Measurements from ENCODE around the gene EFHB.
A peak's percentile ranks its signal among the peaks of the same experiment; 100 is the strongest.
"Not testable (repeated sequence)": the region's sequence is repeated elsewhere in the genome, so short reads cannot be mapped to it uniquely, and the experiment has no call there.

The EFHB gene

DNA sequence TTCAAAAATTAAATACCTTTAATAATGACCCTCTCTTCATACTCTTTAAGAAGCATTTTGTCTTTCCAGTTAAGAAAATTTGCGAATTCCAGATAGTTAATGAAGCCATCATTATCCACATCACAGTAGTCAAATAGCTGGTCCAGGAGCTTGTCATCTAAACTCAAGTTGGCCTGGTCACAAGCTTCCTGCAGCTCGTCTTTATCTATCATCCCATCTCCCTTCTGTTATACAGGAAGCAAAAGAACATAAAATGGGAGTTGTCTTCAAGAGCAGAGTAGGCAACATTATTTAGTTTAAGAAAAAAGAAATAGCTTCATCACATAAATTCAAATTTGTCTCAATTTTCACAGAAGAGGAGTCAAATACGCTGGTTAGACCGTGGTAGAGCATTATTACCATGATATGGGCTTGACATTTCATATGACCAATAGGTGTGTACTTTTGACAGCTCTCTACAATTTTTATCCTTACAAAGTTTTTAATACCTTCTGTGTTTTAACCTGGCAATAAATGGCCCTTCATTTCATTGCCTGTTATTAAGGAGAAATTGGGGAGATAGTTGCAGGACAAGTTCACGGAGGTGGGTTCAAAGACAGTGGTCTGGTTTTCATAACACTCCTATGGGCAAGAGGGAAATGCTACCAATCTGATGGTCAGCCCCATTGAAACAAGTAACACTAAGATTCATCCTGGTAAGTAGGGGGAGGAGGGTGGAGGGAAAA lies 45.4 kb downstream of the EFHB start:
- peak overlapping the region; percentile 17 for H3K4me3 ChIP-seq (replicated peaks; ENCODE audit: low read depth, low read length)
- no peak for DNase-seq (ENCODE audit: extremely low read depth, low read depth)

DNA sequence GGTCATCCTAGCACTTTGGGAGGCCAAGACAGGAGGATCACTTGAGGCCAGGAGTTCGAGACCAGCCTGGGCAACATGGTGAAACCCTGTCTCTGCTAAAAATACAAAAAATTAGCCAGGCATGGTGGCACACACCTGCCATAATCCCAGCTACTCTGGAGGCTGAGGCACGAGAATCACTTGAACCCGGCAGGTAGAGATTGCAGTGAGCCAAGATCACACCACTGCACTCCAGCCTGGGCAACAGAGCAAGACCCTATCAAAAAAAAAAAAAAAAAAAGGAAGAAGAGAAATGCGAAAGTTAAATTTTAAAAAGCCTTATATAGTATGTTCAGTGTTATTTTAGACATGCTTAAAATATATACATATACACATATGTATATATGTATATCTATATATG lies 46.9 kb downstream of the EFHB start:
- not testable (repeated sequence) for DNase-seq (ENCODE audit: extremely low read depth, low read depth); H3K4me3 ChIP-seq (replicated peaks; ENCODE audit: low read depth, low read length)

More for the DNA sequence above, 45.4 kb downstream of the EFHB start:
- TF ChIP-seq, protein P1, sequence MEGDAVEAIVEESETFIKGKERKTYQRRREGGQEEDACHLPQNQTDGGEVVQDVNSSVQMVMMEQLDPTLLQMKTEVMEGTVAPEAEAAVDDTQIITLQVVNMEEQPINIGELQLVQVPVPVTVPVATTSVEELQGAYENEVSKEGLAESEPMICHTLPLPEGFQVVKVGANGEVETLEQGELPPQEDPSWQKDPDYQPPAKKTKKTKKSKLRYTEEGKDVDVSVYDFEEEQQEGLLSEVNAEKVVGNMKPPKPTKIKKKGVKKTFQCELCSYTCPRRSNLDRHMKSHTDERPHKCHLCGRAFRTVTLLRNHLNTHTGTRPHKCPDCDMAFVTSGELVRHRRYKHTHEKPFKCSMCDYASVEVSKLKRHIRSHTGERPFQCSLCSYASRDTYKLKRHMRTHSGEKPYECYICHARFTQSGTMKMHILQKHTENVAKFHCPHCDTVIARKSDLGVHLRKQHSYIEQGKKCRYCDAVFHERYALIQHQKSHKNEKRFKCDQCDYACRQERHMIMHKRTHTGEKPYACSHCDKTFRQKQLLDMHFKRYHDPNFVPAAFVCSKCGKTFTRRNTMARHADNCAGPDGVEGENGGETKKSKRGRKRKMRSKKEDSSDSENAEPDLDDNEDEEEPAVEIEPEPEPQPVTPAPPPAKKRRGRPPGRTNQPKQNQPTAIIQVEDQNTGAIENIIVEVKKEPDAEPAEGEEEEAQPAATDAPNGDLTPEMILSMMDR (IDR thresholded peaks at IDR 0.05; ENCODE audit: low read depth, low read length, missing control alignments): no peak

DNA sequence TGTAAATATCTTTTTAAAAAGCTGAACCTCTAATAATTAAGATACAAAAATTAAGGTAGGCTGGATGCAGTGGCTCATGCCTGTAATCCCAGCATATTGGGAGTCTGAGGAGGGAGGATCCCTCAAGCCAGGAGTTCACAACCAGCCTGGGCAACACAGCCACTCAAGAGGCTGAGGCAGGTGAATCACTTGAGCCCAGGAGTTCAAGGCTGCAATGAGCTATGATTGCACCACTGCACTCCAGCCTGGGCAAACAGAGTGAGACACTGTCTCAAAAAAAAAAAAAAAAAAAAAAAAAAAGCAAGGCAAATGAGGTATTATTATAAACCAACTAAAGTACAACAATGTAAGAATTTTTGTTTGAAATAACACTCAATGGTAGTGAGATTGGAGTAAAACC lies 47.6 kb downstream of the EFHB start:
- no peak overlapping the region for H3K4me3 ChIP-seq (replicated peaks; ENCODE audit: low read depth, low read length)
- TF ChIP-seq, protein P1 (IDR thresholded peaks at IDR 0.05; ENCODE audit: low read depth, low read length, missing control alignments): no peak
- DNase-seq (ENCODE audit: extremely low read depth, low read depth): no peak

DNA sequence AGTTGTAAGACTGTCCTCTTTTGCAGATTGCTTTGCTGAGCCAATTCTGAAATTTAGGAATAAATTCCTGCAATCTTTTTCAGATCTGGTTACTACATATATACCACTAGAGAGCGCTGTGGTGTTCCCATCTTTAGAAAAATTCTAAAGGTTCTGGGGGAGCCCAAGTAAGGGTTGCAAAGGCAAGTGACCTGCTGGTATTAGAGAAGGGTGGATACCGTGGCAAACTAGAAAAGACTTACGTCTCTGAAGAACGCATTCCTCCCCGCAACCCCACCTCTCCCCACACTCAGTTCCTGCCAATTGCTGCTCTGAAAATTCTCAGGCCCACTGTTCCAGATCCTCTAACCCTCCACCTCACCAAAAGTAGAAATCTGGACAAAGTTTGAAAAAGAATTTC lies 48.5 kb downstream of the EFHB start:
- TF ChIP-seq, protein P1 (IDR thresholded peaks at IDR 0.05; ENCODE audit: low read depth, low read length, missing control alignments): peak; percentile 53
- no peak for DNase-seq (ENCODE audit: extremely low read depth, low read depth)
- no peak overlapping the region for H3K4me3 ChIP-seq (replicated peaks; ENCODE audit: low read depth, low read length)

DNA sequence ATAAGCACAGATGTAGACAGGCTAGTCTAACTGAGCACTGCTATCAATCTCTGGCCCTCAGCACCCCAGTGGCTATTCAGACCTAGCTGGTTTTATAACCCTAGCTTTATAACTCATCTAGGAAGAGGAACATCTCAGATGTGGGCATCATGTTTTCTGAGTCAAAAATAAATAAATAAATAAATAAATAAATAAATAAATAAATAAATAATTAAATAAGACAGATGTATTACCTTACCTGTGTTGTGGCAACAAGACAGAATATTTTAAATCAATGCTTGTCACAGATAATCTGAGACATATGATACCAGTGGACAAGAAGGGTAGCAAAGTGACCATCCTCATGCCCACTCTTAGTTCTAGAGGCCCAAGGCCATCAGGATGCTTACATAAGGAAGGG lies 52.2 kb downstream of the EFHB start:
- TF ChIP-seq, protein P1 (IDR thresholded peaks at IDR 0.05; ENCODE audit: low read depth, low read length, missing control alignments): no peak
- H3K4me3 ChIP-seq (replicated peaks; ENCODE audit: low read depth, low read length): no peak overlapping the region
- no peak for DNase-seq (ENCODE audit: extremely low read depth, low read depth)

DNA sequence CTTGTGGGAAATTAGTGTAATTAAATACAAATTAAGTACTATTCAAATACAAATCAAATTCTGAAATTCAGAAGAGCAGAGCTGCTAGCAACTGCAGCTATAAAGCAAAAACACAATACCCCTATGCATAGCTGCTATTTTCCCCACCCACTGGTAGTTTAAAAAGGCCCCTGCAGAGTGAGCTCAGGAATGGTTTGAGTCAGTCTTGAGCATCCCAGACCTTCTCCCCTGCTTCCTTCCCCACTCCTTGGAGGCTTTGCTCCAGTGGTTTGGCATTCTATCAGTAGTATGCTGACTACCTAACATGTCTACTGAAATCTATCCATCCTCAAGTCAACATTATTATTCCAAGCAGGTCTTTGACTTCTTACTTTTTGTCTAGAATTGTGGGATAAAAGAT lies 53.0 kb downstream of the EFHB start:
- H3K4me3 ChIP-seq (replicated peaks; ENCODE audit: low read depth, low read length): no peak overlapping the region

DNA sequence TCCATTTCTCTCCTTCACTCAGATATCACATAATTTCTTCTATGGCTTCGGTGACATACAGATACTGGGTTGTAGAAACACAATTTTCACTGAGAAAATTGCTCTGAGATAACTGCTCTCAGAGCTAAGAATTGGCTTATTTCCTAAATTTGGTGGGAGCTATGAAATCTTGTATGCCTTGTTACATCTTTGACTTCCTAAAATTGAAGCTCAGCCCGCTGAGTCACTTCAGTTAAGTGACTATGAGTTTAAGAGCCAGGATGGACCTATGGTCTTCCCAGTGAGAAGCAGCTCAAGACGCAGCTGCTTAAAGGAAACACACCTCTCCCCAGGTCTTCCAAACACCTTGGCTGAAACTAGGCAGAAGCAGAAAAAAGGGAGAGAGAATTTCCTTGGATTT lies 56.4 kb downstream of the EFHB start:
- TF ChIP-seq, protein P1 (IDR thresholded peaks at IDR 0.05; ENCODE audit: low read depth, low read length, missing control alignments): no peak
- DNase-seq (ENCODE audit: extremely low read depth, low read depth): no peak
- no peak overlapping the region for H3K4me3 ChIP-seq (replicated peaks; ENCODE audit: low read depth, low read length)

More for the DNA sequence above, 53.0 kb downstream of the EFHB start:
- DNase-seq (ENCODE audit: extremely low read depth, low read depth): no peak
- TF ChIP-seq, protein P1 (IDR thresholded peaks at IDR 0.05; ENCODE audit: low read depth, low read length, missing control alignments): no peak

All from HFF-Myc (cell line).